Activated CD4-positive, CD25-positive, alpha-beta regulatory T cell treated with anti-CD3 and anti-CD28 coated beads, Interleukin-2, amount 50 U/mL, for 72 hours (primary cell): ENCODE measurements around the gene UBTD2.
"Not testable (repeated sequence)": the region's sequence is repeated elsewhere in the genome, so short reads cannot be mapped to it uniquely, and the experiment has no call there.

Source experiments
- DNase-seq: peaks from one replicate; pipeline ENCODE4 v3.0.0; 2021

Gene UBTD2

DNA sequence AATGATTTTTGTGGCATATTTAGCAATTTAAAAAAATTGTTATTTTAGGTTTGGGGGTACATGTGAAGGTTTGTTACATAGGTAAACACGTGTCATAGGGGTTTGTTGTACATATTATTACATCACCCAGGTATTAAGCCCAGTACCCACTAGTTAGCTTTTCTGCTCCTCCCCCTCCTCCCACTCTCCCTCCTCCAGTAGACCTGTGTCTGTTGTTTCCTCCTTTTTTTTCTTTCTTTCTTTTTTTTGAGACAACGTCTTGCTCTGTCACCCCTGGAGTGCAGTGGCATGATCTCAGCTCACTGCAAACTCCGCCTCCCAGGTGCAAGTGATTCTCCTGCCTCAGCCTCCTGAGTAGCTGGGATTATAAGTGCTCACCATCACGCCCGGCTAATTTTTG is 8.3 kb upstream of the UBTD2 start:
- DNase-seq: not testable (repeated sequence)

DNA sequence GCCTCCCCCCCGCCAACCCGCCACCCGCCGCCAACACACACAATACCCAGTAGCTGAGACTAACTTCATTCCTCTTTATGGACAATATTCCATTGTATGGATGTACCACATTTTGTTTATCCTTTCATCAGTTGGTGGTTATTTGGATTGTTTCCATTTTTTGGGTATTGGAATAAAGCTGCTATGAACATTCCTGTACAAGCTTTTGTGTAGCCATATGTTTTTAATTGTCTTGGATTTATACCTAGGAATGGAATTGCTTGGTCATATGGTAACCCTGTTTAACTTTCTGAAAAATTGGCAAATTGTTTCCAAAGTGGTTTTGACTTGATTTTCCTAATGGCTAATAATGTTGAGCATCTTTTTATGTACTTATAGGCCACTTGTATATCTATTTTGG is 4.9 kb upstream of the UBTD2 start:
- DNase-seq: no peak

DNA sequence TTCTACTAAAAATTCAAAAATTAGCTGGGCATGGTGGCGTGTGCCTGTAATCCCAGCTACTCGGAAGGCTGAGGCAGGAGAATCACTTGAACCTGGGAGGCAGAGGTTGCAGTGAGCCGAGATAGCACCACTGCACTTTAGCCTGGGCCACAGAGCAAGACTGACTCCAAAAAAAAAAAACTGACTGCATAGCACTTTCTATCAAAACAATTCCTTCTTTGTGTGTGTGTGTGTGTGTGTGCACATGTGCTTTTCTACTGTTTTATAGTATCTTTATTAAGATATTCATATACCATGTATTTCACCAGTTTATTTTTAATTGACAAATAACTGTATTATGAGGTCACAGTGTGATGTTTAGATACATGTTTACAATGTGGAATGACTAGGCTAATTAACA is 3.6 kb upstream of the UBTD2 start:
- DNase-seq: not testable (repeated sequence)

DNA sequence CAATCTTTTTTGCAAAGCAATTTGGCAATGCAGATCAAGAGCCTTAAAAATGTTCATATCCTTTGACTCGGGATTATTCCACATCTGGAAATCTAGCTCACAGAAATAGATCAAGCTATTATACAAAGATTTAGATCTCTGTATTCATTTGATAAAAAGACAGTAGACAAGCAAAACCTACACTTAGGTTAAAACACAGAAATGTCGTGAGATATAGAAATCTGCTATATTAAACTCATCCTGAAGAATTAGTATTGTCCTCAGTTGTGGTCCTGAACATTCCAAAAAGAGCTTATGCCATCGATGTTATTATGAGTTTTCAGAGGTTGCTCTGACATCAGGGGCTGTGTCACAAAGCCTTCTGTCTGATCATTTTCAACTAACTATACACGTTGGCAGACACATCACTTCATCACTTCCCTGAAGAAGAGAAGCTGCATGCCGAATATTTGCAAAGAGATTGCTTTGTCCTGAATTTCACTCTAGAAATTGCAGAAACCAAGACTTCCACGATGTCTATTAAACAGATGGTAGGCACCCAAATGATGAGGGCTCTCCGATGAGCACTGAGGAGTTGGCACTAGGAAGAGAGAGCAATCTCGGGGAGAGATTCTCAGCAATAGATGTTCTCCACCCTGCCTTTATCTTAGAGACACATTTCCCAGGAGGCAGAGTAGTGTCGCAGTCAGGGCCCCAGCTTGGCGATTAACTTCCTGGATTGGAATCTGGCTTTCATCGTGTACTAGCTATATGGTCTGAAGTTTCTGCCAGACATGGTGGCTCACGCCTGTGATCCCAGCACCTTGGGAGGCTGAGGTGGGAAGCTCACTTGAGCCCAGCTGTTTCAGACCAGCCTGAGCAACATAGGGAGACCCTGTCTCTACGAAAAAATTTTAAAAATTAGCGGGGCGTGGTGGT is 1.9 kb upstream of the UBTD2 start:
- DNase-seq: no peak

DNA sequence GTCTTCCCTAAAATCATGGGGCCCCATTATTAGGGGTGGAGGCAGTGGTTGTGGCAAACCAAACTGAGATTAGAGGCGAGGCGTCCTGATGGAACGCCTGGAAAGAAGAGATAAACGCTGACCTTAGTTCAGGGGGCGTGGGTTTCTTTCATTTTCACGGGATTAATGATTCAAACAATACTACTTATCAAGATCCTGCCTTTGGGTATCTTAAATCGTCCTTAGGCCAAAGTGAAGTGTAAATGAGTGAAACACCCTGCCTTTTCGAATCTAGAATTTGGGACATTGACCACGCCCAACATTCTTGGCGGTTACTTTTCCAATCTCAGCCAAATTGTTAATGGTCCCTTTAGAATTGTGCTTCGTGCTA is 1.0 kb upstream of the UBTD2 start:
- DNase-seq: no peak

DNA sequence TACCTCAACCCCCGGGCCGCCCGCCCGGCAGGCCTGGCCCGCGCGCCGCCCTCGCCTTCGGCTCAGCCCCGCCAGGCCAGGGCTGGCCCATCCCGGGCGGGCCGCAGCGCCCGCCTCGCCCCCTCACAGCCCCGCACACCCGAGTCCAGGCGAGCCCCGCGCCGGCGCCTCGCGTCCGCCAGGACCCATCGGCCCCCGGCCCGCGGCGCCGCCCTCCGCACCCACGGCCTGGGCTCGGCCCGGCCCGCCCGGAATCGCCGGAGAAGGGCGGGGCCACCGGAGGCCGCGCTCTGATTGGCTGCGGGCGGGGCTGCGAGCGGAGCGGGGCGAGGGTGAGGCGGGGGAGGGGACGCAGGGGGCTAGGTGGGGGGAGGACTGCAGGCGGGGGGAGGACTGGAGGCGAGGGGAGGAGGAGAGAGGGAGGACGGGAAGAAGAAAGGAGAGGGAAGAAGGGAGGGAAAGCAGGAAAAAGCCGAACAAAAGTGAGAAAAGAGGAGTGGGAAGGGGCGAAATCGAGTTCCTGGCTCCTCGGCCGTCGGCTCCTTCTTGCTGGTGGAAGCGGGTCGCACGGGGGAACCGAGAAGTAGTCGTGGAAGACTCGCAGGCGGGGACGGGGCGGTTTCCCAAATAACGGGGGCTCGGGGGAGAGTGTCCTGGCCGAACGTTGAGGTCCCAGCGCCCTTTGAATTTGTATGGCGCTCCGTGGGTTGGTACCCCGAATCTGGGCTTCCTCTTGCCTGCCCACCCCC is 472 bp upstream of the UBTD2 start:
- peak; percentile 83 for DNase-seq

DNA sequence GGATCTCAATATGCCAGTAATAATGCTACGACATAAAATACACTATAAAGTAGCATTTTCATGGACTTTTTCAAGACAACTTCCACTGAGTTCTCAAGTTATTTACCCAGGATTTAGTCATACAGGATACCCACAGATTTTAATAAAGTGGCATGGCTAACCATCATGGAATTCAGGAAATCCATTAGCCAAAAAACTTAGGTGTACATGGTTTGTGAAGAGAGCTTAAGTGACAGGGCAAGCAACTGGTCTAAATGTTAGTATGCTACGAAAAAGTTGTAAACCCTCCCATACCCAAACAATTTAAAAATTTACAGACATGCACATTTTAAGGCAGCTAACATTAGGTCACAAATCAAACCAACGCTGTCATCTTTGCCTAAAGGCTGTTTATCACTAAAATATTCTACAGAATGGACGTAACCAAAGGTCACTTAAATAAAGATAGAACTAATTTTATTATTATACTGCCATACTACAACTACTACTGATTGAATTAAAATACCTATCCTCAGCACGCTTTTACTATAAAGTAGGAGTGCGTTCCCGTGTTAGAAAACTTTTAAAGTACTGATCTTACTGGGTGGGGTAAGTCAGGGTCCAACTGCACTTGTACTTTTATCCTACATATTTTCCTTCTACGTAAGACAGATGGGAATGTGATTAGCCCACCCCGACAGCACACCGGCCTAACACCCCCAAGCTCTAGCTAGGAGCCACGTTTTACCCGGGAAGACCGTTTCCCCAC is 1.1 kb downstream of the UBTD2 start:
- no peak for DNase-seq

DNA sequence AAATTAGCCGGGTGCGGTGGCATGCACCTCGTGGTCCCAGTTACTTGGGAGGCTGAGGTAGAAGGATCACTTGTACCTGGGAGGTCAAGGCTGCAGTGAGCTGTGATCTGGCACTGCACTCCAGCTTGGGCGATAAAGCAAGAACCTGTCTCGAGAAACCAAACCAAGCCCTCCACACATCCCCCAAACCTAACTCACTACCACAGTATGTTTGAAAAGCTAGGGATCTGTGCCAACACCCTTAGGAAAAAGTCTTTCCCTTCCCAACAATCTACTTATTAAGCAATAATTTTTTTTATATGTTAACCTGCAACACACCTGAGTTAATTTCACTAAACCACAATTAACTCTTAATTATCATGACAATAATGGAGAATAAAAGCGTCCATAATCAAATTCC is 2.2 kb downstream of the UBTD2 start:
- DNase-seq: no peak

DNA sequence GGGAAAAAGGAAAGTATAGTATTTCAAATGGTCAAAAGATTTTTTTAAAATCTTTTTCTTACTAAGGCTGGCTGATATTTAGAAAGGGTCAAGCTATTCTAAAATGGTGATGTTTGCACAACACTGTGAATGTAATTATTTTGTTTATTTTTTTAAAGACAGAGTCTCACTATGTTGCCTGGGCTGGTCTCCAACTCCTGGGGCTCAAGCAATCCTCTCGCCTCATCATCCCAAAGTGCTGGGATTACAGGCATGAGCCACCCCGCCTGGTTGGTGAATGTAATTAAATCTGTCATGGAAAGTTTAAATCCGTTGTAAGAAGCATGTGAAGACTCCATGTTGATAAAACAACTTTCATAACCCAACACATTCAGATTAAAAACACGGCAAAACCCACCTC is 2.6 kb downstream of the UBTD2 start:
- DNase-seq: no peak

DNA sequence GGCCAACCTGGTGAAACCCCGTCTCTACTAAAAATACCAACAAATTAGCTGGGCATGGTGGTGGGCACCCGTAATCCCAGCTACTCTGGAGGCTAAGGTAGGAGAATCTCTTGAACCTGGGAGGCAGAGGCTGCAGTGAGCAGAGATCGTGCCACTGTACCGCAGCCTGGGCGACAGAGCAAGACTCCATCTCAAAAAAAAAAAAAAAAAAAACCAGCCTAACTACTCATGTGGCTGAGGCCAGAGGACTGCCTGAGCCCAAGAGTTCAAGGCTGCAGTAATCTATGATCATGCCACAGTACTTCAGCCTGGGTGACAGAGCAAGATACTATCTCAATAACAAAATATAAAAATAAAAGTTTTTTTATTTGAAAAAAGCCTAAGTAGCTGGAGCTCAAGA is 3.2 kb downstream of the UBTD2 start:
- no peak for DNase-seq

DNA sequence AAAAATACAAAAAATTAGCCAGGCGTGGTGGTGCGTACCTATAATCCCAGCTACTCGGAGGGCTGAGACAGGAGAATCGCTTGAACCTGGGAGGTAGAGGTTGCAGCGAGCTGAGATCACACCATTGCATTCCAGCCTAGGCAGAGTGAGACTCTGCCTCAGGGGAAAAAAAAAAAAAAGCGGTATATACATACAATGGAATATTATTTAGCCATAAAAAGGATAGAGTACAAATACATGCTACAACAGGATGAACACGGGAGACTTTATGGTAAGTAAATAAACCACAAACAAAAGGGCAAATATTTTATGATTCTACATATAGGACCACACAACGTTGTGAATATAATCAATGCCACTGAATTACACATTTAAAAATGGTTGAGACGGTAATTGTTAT is 5.2 kb downstream of the UBTD2 start:
- DNase-seq: no peak

DNA sequence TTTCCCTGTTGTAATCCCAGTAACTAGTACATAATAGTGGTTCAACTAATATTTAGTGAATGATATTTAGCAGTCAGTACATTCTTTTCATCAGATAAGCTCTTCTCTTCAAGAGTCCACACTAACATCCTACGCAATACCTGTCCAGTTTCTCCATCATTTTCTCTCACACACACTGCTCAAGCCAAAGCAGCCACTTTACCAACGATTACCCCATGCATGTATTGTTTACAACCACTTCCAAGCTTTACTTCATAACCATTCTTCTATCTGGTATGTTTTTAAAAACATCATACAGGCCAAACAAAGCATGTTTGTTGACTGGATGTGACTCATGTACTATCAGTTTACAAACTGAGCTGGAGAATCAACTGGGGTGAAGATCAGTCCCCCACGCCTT is 7.3 kb downstream of the UBTD2 start:
- DNase-seq: no peak

DNA sequence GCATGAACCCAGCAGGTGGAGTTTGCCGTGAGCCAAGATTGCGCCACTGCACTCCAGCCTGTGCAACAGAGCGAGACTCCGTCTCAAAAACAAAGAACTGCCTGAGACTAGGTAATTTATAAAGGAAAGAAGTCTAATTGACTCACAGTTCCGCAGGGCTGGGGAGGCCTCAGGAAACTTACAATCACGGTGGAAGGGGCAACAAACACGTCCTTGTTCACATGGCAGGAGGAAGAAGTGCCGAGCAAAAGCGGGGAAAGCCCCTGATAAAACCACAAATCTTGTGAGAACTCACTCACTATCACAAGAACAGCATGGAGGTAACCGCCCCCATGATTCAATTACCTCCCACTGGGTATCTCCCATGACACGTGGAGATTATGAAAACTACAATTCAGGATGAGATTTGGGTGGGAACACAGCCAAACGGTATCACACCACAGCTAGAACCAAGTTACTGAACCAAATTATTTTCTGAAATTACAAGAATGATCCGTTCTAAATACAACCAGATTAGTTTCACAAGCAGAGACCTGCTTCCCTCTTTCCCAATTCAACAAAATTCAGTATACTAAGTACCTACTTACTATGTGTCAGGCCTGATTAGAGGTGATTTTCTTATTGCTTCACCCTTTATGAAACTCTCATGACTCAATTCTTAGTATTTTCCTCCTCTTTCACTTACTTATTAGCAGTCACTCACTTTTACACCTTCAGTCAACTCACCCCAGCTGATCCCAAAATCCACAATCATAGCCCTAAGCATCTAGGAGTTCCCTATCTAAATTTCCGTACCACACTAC is 8.4 kb downstream of the UBTD2 start:
- peak; percentile 42 for DNase-seq

DNA sequence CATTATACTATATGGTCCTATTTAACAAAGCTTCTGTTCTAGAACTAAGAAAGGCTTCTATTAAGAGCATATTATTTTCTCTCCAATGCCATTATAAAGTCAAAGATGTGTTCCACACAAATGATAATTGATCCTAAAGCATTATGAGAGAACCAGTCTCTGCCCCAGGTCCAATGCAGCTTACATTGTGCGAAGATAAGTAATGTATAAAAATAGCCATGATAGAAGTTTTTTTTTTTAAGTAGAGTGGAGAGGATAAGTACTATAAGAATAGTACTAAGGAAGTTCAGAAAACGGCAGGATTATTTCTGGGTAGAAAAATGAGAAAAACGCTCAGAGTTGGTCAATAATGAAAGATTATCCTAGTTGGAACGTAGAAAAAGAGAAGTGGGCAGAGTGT is 15.6 kb downstream of the UBTD2 start:
- DNase-seq: no peak

DNA sequence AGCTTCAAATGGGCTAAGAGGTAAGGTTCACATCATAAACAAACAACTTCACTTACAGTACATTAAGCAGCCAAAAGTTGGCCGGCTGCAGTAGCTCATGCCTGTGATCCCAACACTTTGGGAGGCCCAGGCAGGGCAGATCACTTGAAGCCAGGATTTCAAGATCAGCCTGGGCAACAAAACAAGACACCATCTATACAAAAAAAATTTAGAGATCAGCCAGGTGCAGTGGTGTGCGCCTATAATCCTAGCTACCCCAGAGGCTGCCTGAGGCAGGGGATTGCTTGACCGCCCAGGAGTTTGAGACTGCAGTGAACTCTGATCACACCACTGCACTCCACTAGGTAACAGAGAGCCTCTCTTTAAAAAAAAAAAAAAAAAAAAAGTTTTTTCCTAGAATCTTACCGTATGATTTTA is 16.9 kb downstream of the UBTD2 start:
- no peak for DNase-seq

DNA sequence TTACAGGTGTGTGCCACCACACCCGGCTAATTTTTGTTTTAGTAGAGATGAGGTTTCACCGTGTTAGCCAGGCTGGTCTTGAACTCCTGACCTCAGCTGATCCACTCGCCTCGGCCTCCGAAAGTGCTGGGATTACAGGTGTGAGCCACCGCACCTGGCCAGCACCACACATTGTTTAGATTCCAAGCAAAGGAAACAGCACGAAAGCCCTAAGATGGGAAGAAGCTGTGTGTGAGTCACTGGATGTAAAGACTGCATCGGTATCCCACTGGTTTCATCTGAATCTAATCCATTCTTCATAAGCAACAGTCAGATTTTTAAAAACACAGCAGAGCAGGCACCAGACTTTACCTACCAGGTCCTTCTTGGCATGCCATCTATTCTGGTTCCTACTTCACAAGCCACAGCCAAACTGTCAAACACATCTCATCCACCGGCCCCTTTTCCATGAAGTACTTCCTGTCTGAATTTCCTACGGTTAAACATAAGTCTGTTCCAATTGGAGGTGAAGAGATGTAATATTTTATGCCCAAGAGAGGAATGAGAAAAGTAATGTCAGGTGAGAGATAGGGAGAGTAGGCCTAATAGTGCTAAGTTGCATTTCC is 17.4 kb downstream of the UBTD2 start:
- no peak for DNase-seq

DNA sequence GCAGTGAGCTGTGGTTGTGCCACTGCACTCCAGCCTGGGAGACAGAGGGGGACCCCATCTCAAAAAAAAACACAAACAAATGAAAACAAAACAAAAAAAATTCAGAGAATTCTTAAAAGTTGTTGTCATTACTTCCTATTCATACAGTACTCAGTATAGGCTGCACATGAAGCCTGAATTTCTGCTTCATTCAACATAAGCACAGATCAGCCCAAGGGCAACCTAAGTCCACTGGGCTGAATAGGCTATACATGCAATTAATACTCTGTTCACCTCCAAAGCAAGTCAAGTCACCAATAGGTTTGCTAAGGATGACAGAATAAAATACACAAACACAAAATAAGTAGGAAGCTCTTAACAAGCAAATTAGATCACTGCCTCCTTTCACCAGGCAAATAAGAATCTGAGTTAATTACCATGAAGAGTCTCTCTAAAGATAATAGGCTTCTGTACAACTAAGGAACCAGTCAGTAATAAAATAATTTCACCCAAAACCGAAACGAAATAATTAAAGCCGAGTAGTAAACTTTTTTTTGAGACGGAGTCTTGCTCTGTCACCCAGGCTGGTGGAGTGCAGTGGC is 18.7 kb downstream of the UBTD2 start:
- no peak for DNase-seq

DNA sequence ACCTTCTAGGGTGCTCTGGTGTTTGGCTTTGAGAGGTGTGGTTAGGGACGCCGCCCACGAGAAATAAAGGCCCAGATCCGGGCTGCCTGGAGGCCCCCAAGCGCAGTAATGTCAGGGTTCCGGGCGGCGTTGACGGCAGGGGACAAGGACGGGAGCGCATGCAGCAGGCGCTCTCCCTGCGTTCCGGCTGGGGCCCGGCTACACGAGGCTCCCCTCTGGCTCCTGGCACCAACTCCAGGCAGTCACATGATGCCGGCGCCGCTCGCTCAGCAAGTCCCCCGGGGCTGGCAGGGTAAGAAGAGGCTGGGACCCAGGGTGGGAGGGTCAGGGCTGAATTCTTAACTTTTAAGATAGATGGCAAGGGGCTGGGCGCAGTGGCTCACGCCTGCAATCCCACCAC is 28.1 kb downstream of the UBTD2 start:
- no peak for DNase-seq

DNA sequence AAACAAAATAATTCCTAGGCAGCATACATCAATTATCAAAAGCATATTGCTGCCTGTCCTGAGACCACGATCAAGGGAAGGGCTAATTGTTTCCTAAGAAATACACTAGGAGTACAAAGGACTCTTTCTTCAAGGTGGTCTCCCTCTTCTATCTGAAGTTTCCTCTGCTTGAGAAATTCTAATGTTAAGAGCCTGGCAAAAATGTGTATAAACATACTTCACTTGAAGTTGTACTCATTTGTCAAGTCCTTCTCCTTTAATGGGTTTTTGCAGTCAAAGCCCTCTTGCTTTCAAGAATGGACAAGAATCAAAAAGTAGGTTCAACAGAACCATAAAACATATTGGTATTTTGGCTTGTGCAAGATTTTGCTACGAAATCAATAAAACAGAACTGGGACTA is 31.1 kb downstream of the UBTD2 start:
- DNase-seq: no peak

DNA sequence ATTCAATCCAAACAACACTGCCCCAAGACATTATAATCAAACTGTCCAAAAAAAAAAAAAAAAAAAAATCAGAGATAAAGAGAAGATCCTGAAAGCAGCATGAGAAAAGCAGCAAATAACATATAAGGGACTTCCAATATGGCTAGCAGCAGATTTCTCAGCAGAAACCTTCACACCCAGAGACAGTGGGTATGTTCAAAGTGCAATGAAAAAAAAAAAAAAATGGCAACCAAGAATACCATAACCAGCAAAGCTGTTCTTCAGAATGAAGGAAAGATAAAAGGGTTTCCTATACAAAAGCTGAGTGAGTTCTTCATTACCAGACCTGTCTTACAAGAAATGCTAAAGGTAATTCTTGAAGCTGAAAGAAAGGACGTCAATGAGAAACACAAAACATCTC is 32.1 kb downstream of the UBTD2 start:
- no peak for DNase-seq

DNA sequence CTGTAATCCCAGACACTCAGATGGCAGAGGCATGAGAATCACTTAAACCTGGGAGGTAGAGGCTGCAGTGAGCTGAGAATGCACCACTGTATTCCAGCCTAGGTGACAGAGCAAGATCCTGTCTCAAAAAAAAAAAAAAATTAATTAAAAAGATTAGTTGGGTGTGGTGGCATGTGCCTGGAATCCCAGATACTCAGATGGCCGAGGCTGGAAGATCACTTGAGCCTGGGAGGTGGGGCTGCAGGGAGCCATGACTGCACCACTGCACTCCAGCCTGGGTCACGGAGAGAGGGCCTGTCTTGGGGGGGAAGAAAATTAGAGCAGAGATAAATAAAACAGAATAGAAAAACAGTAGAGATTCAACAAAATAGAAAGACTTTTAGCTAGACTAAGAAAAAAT is 34.9 kb downstream of the UBTD2 start:
- DNase-seq: no peak

DNA sequence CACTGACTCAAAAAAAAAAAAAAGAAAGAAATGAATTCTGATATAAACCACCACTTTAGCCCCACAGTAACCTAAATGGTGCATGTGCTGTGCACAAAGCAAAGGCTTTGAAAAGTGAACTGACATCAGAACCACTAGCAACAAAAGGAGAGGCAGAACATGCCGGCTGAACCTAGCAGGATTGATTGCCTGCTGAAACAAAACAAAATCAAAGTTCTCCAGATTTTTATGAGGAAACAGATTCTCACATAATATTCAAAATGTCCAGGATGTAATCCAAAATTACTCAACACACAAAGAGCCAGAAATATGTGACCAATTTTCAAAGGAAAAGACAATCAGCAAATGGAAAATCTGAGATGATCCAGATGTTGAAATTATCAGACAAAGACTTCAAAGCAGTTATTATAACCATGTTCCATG is 37.9 kb downstream of the UBTD2 start:
- no peak for DNase-seq
